Jurkat, Clone E6-1 (cell line): ENCODE measurements around the gene OR10A3. TPM values are rescaled to one million over a fixed set of nuclear protein-coding genes. Genes with fewer than 3 reads are reported as not detected.
"Not testable (repeated sequence)": the region's sequence is repeated elsewhere in the genome, so short reads cannot be mapped to it uniquely, and the experiment has no call there.

Experiments used
- DNase-seq: peaks from one replicate; pipeline ENCODE4 v3.0.0-alpha.2; 2011; ENCODE audit warnings: low read depth, low spot score
- H3K4me3 ChIP-seq: 2 replicates; pipeline ENCODE4 v1.5.1; 2011; ENCODE audit warnings: mild to moderate bottlenecking, low read length, control low read depth, moderate library complexity
- polyA plus RNA-seq: library from polyadenylated mRNA; unstranded; fragments of >200 nt; gene quantifications from one replicate; pipeline ENCODE4 v1.2.1, GENCODE V29; 2012; ENCODE audit warnings: missing spikeins; ENCODE audit not compliant: insufficient read length, insufficient read depth

Gene OR10A3
- polyA plus RNA-seq, result not detected

GRCh38 chr11:7941608-7942007 lies at the start of gene OR10A3:
TSS of gene OR10A3 (minus strand) at chr11:7941708. CDS start at chr11:7939520, 2,188 bp downstream.
- no peak within 1 kb of the TSS for H3K4me3 ChIP-seq
- DNase-seq, result no peak

- not testable (repeated sequence) for DNase-seq
Measured at GRCh38 chr11:7987560-7987883, 46.0 kb upstream of the OR10A3 start.

GRCh38 chr11:7986768-7987559 lies 45.5 kb upstream of the OR10A3 start, which contains the start of gene EIF3F:
TSS of gene EIF3F (plus strand) at chr11:7987337. CDS start at chr11:7987353, 16 bp downstream.
- DNase-seq, result peak; percentile 100
- H3K4me3 ChIP-seq, result peak within 1 kb of the TSS; percentile 78

More at GRCh38 chr11:7987560-7987883, 46.0 kb upstream of the OR10A3 start:
- peak overlapping the region; percentile 78 for H3K4me3 ChIP-seq

GRCh38 chr11:7983832-7984590 lies 42.5 kb upstream of the OR10A3 start:
- no peak for DNase-seq
- H3K4me3 ChIP-seq, result no peak overlapping the region

GRCh38 chr11:7982582-7983119 lies 41.1 kb upstream of the OR10A3 start:
- no peak overlapping the region for H3K4me3 ChIP-seq
- no peak for DNase-seq

GRCh38 chr11:7981619-7982157 lies 40.2 kb upstream of the OR10A3 start:
- no peak for DNase-seq
- H3K4me3 ChIP-seq, result no peak overlapping the region

GRCh38 chr11:7977232-7977917 lies 35.9 kb upstream of the OR10A3 start:
- DNase-seq, result no peak
- H3K4me3 ChIP-seq, result no peak overlapping the region

GRCh38 chr11:7974668-7975067 lies 33.2 kb upstream of the OR10A3 start:
- no peak overlapping the region for H3K4me3 ChIP-seq
- DNase-seq, result no peak

- no peak overlapping the region for H3K4me3 ChIP-seq
- DNase-seq, result no peak
Measured at GRCh38 chr11:7973011-7973410, 31.5 kb upstream of the OR10A3 start.

- H3K4me3 ChIP-seq, result no peak overlapping the region
- no peak for DNase-seq
Measured at GRCh38 chr11:7971846-7972245, 30.3 kb upstream of the OR10A3 start.

- no peak for DNase-seq
- no peak overlapping the region for H3K4me3 ChIP-seq
Measured at GRCh38 chr11:7969756-7970646, 28.5 kb upstream of the OR10A3 start.

GRCh38 chr11:7968686-7969085 lies 27.2 kb upstream of the OR10A3 start:
- H3K4me3 ChIP-seq, result no peak overlapping the region
- DNase-seq, result no peak

GRCh38 chr11:7967826-7968225 lies 26.3 kb upstream of the OR10A3 start:
- H3K4me3 ChIP-seq, result no peak overlapping the region
- no peak for DNase-seq

- no peak overlapping the region for H3K4me3 ChIP-seq
- no peak for DNase-seq
Measured at GRCh38 chr11:7967097-7967496, 25.6 kb upstream of the OR10A3 start.

GRCh38 chr11:7965386-7965785 lies 23.9 kb upstream of the OR10A3 start, which contains the start of gene NLRP10:
TSS of gene NLRP10 (minus strand) at chr11:7965447. CDS start at chr11:7963495, 1,952 bp downstream.
- no peak for DNase-seq
- H3K4me3 ChIP-seq, result no peak within 1 kb of the TSS

- DNase-seq, result no peak
Measured at GRCh38 chr11:7964873-7965272, 23.4 kb upstream of the OR10A3 start.

GRCh38 chr11:7964261-7964660 lies 22.8 kb upstream of the OR10A3 start:
- no peak for DNase-seq
- H3K4me3 ChIP-seq, result no peak overlapping the region

More at GRCh38 chr11:7964873-7965272, 23.4 kb upstream of the OR10A3 start:
- no peak overlapping the region for H3K4me3 ChIP-seq

GRCh38 chr11:7955191-7955590 lies 13.7 kb upstream of the OR10A3 start:
- DNase-seq, result no peak

More at GRCh38 chr11:7955191-7955590, 13.7 kb upstream of the OR10A3 start:
- H3K4me3 ChIP-seq, result no peak overlapping the region
